Uterus (tissue), 4 donors: ENCODE data around the gene OBP2B. TPM values are rescaled to one million over a fixed set of nuclear protein-coding genes. Genes with fewer than 3 reads are reported as not detected.
A peak's percentile ranks its signal among the peaks of the same experiment; 100 is the strongest.

Experiments
- DNase-seq, 2 donors: peaks; one replicate each; pipeline ENCODE4 v3.0.0-alpha.2; 2019 to 2020
- H3K27ac ChIP-seq, 2 donors: fragments of 200-600 bp; sonication (generic); 1 replicate in 1 of 2; 2 replicates in 1 of 2; pipeline ENCODE4 v1.5.1; 2016 to 2018
- H3K27me3 ChIP-seq, 2 donors: fragments of 200-600 bp; sonication (generic); one replicate each; pipeline ENCODE4 v1.5.1; 2018 to 2019; ENCODE audit warnings: control low read depth in 1 of 2
- H3K36me3 ChIP-seq, 2 donors: fragments of 200-600 bp; sonication (generic); one replicate each; pipeline ENCODE4 v1.5.1; 2019; ENCODE audit warnings: control low read depth in 1 of 2
- H3K4me1 ChIP-seq, 2 donors: fragments of 200-600 bp; sonication (generic); one replicate each; pipeline ENCODE4 v1.5.1; 2018 to 2019; ENCODE audit warnings: control low read depth in 1 of 2
- H3K4me3 ChIP-seq, 2 donors: fragments of 200-600 bp; sonication (generic); 1 replicate in 1 of 2; 2 replicates in 1 of 2; pipeline ENCODE4 v1.5.1; 2018 to 2019; ENCODE audit warnings: mild to moderate bottlenecking in 1 of 2
- H3K9me3 ChIP-seq, 2 donors: fragments of 200-600 bp; sonication (generic); one replicate each; pipeline ENCODE4 v1.5.1; 2019; ENCODE audit warnings: control low read depth in 1 of 2
- CTCF ChIP-seq, 4 experiments: fragments of 200-600 bp in 2 of 4; fragments of 450-650 bp in 2 of 4; sonication (generic) in 2 of 4; IDR thresholded peaks; one replicate each; pipeline ENCODE4 v1.5.1; 2016 to 2019; ENCODE audit warnings: antibody characterized with exemption in 4 of 4, mild to moderate bottlenecking in 2 of 4, moderate library complexity in 1 of 4
- POLR2A ChIP-seq, 2 donors: fragments of 450-650 bp; IDR thresholded peaks; one replicate each; pipeline ENCODE4 v1.6.1; 2016; ENCODE audit warnings: antibody characterized with exemption in 2 of 2, mild to moderate bottlenecking in 1 of 2, moderate library complexity in 1 of 2
- intact Hi-C: fragments of 100-400 bp; cut with DNase I; formaldehyde crosslinking; loops from one replicate; pipeline ENCODE4 v1.15.1; 2023; ENCODE audit warnings: low total_unique reads
- total RNA-seq, 4 donors: library from RNA; depleted of rRNA in 3 of 4; stranded (reverse); fragments of >200 nt in 3 of 4; gene quantifications; one replicate each; pipeline versions ENCODE4 v1.1.0 to v1.2.4, GENCODE V29; 2014 to 2023
- donor health status: DM: yes; HTN: yes; CAD: no.

The OBP2B gene
- total RNA-seq, 4 donors from 2014 or later = not detected

DNA sequence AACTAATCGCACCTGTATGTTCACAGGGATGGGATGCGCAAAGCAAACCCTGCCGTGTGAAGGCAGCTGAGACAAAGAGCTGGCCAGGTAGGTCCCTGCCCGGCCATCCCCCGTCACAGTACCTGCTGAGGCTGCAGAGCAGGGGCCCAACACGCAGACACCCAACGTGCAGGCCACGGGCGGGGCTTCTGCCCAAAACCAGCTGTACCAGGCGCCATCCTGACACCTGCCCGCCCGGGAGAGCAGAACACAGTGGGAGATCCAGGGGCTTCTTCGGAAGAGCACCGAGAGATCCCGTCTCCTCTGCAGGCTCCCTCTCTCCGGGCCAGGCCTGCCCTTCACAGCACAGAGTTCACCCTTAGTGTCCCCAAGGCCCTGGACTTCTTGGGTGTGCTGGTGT is 37.5 kb upstream of the OBP2B start:
- Histone ChIP-seq H3K9me3 (no peaks in the 10 kb centered on the region), H3K36me3 (no peaks in the 10 kb centered on the region), H3K4me3 (no peak overlapping the region), H3K4me1 (no peaks in the 10 kb centered on the region), H3K27ac (no peak overlapping the region), H3K27me3 (no peaks in the 10 kb centered on the region)
- TF ChIP-seq POLR2A (IDR thresholded peaks at IDR 0.05) = no peak
- no peak for TF ChIP-seq CTCF (IDR thresholded peaks at IDR 0.05)
- no peak for DNase-seq
- intact Hi-C loops = no loop called here

DNA sequence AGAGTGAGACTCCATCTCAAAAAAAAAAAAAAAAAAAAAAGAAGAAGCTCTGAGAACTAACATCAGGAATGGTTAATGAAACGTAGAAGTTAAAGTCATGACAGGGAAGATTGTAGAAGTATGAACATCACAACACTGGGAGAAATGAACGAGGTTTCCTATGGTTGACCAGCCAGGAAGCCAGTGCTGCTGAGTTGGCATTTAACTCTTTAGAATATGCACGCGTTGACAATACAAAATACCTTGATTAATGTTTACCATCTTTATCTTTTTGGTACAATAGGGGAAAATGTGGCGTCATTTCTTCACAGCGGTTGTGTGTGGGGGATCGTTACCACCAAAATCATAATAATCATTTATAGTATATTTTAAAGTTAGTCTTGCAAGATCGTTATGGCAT is 33.9 kb upstream of the OBP2B start:
- H3K36me3 ChIP-seq = no peaks in the 10 kb centered on the region
- no peak overlapping the region for H3K4me3 ChIP-seq
- intact Hi-C loops = no loop called here
- H3K27ac ChIP-seq = no peak overlapping the region
- no peak for DNase-seq
- TF ChIP-seq POLR2A (IDR thresholded peaks at IDR 0.05) (no peak), CTCF (IDR thresholded peaks at IDR 0.05) (no peak)
- no peaks in the 10 kb centered on the region for H3K27me3 ChIP-seq
- no peaks in the 10 kb centered on the region for H3K9me3 ChIP-seq
- peaks cover 0 to 6% of the 10 kb centered on the region in 2 donors for H3K4me1 ChIP-seq

DNA sequence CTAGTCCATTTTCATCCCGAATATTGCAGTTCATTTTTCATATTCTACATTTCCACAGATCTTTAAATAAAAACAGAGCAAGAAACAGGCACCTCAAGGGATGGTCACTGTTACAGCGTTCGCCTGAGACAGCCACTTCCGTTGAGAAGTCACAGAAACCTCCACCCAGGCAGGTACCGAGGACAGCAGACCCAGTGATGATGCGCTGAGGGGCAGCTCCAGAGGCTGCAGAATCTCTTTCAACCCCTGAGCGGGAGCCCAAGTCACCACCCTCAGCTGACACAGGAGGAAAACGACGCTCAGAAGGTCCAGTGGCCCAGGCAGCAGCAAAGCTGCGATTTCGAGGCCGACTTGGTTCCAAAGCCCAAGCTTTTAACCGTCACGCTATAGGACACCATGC is 33.2 kb upstream of the OBP2B start:
- no peaks in the 10 kb centered on the region for H3K36me3 ChIP-seq
- intact Hi-C loops = no loop called here
- no peaks in the 10 kb centered on the region for H3K9me3 ChIP-seq
- no peak for DNase-seq
- H3K4me3 ChIP-seq = no peak overlapping the region
- no peak overlapping the region for H3K27ac ChIP-seq
- peaks cover 0 to 6% of the 10 kb centered on the region in 2 donors for H3K4me1 ChIP-seq
- TF ChIP-seq POLR2A (IDR thresholded peaks at IDR 0.05) = no peak
- no peak for TF ChIP-seq CTCF (IDR thresholded peaks at IDR 0.05)
- no peaks in the 10 kb centered on the region for H3K27me3 ChIP-seq

GRCh38 chr9:133239533-133240090 is 30.6 kb upstream of the OBP2B start:
- Histone ChIP-seq H3K27ac (peak overlapping the region; percentile 73 to 78), H3K4me3 (no peak overlapping the region), H3K36me3 (no peaks in the 10 kb centered on the region), H3K27me3 (no peaks in the 10 kb centered on the region), H3K4me1 (peaks cover 0 to 6% of the 10 kb centered on the region in 2 donors), H3K9me3 (no peaks in the 10 kb centered on the region)
- DNase-seq = no peak
- intact Hi-C loops = no loop called here
- no peak for TF ChIP-seq POLR2A (IDR thresholded peaks at IDR 0.05)
- TF ChIP-seq CTCF (IDR thresholded peaks at IDR 0.05) = no peak

DNA sequence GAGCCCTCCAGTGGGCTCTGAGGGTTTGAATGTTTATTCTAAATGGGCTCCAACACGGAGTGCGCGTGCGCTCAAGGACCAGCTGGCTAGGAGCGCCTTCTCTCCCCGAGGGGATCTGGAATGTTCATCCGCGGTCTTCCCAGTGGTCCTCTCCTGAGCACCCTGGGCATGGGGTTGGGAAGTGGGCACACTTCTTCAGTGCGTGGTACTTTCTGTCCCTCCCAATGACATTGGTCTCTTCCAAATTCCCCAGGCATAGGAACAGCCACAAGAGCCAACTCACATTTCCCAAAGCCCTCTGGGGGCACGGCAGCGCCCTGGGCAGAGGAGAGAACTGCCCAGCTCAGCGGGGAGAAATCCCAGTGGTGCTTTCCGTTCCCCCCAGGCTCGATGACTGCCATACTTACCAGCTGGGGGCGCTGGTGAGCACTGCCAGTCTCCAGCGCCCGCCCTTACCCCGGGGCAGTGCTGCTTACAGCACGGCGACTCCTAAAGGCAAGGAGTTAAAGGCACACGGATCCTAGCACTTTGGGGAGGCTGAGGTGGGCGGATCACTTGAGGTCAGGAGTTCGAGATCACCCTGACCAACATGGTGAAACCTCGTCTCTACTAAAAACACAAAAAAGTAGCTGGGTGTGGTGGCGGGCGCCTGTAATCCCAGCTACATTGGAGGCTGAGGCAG is 29.9 kb upstream of the OBP2B start:
- Histone ChIP-seq H3K27me3 (no peaks in the 10 kb centered on the region), H3K9me3 (no peaks in the 10 kb centered on the region), H3K27ac (peak overlapping the region; percentile 73 to 78), H3K36me3 (no peaks in the 10 kb centered on the region), H3K4me3 (peak overlapping the region; percentile 9 to 26), H3K4me1 (peaks cover 0 to 6% of the 10 kb centered on the region in 2 donors)
- DNase-seq = peak; percentile 42 to 43
- intact Hi-C loops = no loop called here
- peak; percentile 21 to 45 (median 40) for TF ChIP-seq CTCF (IDR thresholded peaks at IDR 0.05)
- no peak for TF ChIP-seq POLR2A (IDR thresholded peaks at IDR 0.05)
